HPDE6-E6E7 (cell line): Measurements from ENCODE around the gene BIK.
"Not testable (repeated sequence)": the region's sequence is repeated elsewhere in the genome, so short reads cannot be mapped to it uniquely, and the experiment has no call there.

Source experiments
- DNase-seq: peaks from one replicate; pipeline ENCODE4 v3.0.0; 2011; ENCODE audit warnings: missing footprints; ENCODE audit errors: extremely low spot score

The BIK gene

GRCh38 chr22:43104950-43105349 lies 5.6 kb upstream of the BIK start:
- DNase-seq, result not testable (repeated sequence)

GRCh38 chr22:43106302-43106701 lies 4.2 kb upstream of the BIK start:
- DNase-seq, result no peak

GRCh38 chr22:43109511-43109910 lies 1.0 kb upstream of the BIK start:
- DNase-seq, result no peak

GRCh38 chr22:43109921-43110443 lies 568 bp upstream of the BIK start:
- no peak for DNase-seq

GRCh38 chr22:43110927-43111623 lies 525 bp downstream of the BIK start:
- no peak for DNase-seq

GRCh38 chr22:43113526-43114251 lies 3.1 kb downstream of the BIK start:
- DNase-seq, result no peak

GRCh38 chr22:43114958-43115357 lies 4.4 kb downstream of the BIK start:
- no peak for DNase-seq

- DNase-seq, result no peak
These were observed 6.4 kb downstream of the BIK start for GRCh38 chr22:43116932-43117331.

GRCh38 chr22:43118024-43118849 lies 7.7 kb downstream of the BIK start:
- no peak for DNase-seq

GRCh38 chr22:43118953-43119458 lies 8.5 kb downstream of the BIK start:
- DNase-seq, result no peak

GRCh38 chr22:43126501-43127165 lies 16.1 kb downstream of the BIK start:
- DNase-seq, result peak; percentile 96

GRCh38 chr22:43127166-43127908 lies 16.8 kb downstream of the BIK start:
- peak; percentile 84 for DNase-seq

GRCh38 chr22:43128116-43128515 lies 17.6 kb downstream of the BIK start:
- DNase-seq, result no peak

- DNase-seq, result no peak
These were observed 18.4 kb downstream of the BIK start for GRCh38 chr22:43128928-43129424.

GRCh38 chr22:43129426-43130425 lies 19.2 kb downstream of the BIK start:
- DNase-seq, result no peak

- no peak for DNase-seq
These were observed 21.4 kb downstream of the BIK start for GRCh38 chr22:43131773-43132501.

- no peak for DNase-seq
These were observed 22.9 kb downstream of the BIK start for GRCh38 chr22:43133401-43133800.

GRCh38 chr22:43134553-43134952 lies 24.0 kb downstream of the BIK start:
- DNase-seq, result no peak

- DNase-seq, result no peak
These were observed 25.0 kb downstream of the BIK start for GRCh38 chr22:43135565-43135964.
